22Rv1 (cell line): Measurements from ENCODE around the gene BRD4.

ENCODE experiments used
- CTCF ChIP-seq: fragments of 450-650 bp; IDR thresholded peaks from 2 replicates; pipeline ENCODE4 v1.5.1; 2017; ENCODE audit warnings: mild to moderate bottlenecking
- ZFX ChIP-seq: fragments of 450-650 bp; IDR thresholded peaks from 2 replicates; pipeline ENCODE4 v1.6.1; 2017; ENCODE audit warnings: antibody characterized with exemption, borderline replicate concordance

DNA sequence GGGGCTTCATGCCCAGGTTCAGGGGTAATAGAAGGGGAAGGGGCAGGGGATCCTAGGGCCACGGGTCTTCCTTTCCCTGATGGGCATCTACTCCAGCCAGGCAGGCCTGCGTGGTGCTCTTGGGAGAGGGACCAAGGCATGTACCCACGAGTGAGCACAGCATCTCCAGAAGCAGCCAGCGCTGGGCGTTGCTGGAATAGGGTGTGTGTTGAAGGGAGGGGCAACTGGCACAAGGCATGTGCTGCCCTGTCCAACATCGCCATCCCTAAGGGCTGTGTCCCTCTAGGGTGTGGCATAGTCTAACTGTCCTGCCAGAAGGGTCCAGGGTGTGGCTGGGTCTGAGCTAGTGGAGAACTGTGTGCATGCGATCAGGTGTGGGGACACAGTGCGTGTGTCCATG is 134.4 kb downstream of the BRD4 start:
- TF ChIP-seq CTCF, result no peak
- no peak for TF ChIP-seq ZFX
